Measurements from ENCODE around the gene CA11.
A peak's percentile ranks its signal among the peaks of the same experiment; 100 is the strongest.

Gene CA11

GRCh38 chr19:48628486-48629296 lies 17.3 kb downstream of the CA11 start:
- DNase-seq: no peak

- DNase-seq: no peak
These were observed 18.1 kb downstream of the CA11 start for GRCh38 chr19:48627865-48628314.

- DNase-seq: no peak
These were observed 18.7 kb downstream of the CA11 start for GRCh38 chr19:48627201-48627864.

- DNase-seq: no peak
These were observed 20.1 kb downstream of the CA11 start for GRCh38 chr19:48625891-48626327.

GRCh38 chr19:48624791-48625723 lies 20.9 kb downstream of the CA11 start:
- DNase-seq: no peak

GRCh38 chr19:48624067-48624594 lies 21.9 kb downstream of the CA11 start:
- peak; percentile 89 for DNase-seq

GRCh38 chr19:48623556-48624066 lies 22.4 kb downstream of the CA11 start:
- DNase-seq: no peak

GRCh38 chr19:48619692-48620585 lies 26.0 kb downstream of the CA11 start:
- DNase-seq: no peak

GRCh38 chr19:48618916-48619691 lies 26.9 kb downstream of the CA11 start, which contains the start of the genes RPL18 and SPHK2:
TSS of gene RPL18 (minus strand) at chr19:48619178. CDS start at chr19:48619143, 35 bp downstream.
TSS of gene SPHK2 (plus strand) at chr19:48619506. CDS start at chr19:48620515, 1,009 bp downstream.
- DNase-seq: peak; percentile 91

- no peak for DNase-seq
These were observed 27.6 kb downstream of the CA11 start for GRCh38 chr19:48618278-48618915.

- no peak for DNase-seq
These were observed 28.6 kb downstream of the CA11 start for GRCh38 chr19:48617146-48617937.

- no peak for DNase-seq
These were observed 29.4 kb downstream of the CA11 start for GRCh38 chr19:48616491-48617056.

- DNase-seq: no peak
These were observed 29.9 kb downstream of the CA11 start for GRCh38 chr19:48616041-48616436.

GRCh38 chr19:48615231-48616040 lies 30.6 kb downstream of the CA11 start:
- no peak for DNase-seq

- DNase-seq: no peak
These were observed 31.4 kb downstream of the CA11 start, which contains the start of gene FAM83E for GRCh38 chr19:48614436-48615230. TSS of gene FAM83E (minus strand) at chr19:48615076. CDS start at chr19:48613372, 1,704 bp downstream.

GRCh38 chr19:48613852-48614435 lies 32.0 kb downstream of the CA11 start:
- no peak for DNase-seq

All from effector CD4-positive, alpha-beta T cell (primary cell).